GM12873 (cell line): Measurements from ENCODE around the gene PKNOX2.

ENCODE experiments used
- TF ChIP-seq, protein P1 (sequence below): IDR thresholded peaks from 2 replicates; pipeline ENCODE4 v1.5.1; 2012; ENCODE audit warnings: low read depth, mild to moderate bottlenecking, moderate library complexity, low read length, control low read depth; ENCODE audit not compliant: insufficient read depth; ENCODE audit errors: missing control alignments

The PKNOX2 gene

DNA sequence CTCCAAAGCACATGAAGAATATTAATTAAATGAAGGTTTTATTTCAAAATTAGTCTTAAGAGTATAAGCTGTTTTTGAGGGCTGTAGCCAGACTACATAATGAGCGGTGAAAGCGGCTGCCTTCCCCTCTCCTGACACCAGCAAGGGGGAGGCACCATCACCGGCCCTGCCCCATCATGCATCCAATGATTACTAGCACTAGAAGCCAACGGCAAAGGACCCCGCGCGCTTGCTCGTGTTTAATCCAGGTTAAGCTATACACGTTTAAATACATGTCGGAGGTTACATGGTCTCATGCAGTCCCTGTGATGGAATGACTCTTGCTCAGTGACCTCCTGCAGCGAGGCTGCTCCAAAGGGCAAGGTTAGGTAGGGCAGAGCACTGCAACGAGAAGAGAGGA is 281.2 kb downstream of the PKNOX2 start:
- TF ChIP-seq, protein P1, sequence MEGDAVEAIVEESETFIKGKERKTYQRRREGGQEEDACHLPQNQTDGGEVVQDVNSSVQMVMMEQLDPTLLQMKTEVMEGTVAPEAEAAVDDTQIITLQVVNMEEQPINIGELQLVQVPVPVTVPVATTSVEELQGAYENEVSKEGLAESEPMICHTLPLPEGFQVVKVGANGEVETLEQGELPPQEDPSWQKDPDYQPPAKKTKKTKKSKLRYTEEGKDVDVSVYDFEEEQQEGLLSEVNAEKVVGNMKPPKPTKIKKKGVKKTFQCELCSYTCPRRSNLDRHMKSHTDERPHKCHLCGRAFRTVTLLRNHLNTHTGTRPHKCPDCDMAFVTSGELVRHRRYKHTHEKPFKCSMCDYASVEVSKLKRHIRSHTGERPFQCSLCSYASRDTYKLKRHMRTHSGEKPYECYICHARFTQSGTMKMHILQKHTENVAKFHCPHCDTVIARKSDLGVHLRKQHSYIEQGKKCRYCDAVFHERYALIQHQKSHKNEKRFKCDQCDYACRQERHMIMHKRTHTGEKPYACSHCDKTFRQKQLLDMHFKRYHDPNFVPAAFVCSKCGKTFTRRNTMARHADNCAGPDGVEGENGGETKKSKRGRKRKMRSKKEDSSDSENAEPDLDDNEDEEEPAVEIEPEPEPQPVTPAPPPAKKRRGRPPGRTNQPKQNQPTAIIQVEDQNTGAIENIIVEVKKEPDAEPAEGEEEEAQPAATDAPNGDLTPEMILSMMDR, result no peak

DNA sequence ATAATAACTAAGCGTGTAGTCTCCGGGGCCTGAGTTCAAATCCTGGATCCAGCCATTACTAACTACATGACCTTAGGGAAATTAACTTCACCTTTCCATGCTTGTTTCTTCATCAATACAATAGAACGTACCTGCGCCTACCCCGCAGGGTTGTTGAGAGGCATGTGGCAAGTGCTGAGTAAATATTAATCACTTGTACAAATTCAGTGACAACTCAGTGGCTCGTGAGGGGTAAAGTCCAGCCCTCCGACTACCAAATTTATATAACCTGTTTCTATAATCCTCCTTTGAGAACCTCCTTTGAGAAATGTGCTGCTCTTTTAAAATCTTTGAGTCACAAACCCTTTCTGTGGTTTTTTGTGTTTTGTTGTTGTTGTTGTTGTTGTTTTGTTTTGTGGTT is 281.7 kb downstream of the PKNOX2 start:
- TF ChIP-seq, protein P1, result no peak

DNA sequence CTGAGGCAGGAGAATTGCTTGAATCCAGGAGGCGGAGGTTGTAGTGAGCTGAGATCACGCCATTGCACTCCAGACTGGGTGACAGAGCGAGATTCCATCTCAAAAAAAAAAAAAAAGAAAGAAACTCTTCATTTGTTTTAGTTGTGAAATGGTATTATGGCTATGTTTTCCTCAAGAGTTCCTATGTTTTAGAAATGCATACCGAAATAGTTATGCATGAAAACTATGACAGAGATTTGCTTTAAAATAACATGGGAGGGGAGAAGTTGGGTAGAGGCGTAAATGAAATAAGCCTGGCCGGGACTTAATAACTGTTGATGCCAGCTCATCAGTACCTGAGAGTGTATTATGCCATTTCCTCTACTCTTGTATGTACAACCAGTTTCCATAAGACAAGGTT is 283.2 kb downstream of the PKNOX2 start:
- TF ChIP-seq, protein P1, result no peak

DNA sequence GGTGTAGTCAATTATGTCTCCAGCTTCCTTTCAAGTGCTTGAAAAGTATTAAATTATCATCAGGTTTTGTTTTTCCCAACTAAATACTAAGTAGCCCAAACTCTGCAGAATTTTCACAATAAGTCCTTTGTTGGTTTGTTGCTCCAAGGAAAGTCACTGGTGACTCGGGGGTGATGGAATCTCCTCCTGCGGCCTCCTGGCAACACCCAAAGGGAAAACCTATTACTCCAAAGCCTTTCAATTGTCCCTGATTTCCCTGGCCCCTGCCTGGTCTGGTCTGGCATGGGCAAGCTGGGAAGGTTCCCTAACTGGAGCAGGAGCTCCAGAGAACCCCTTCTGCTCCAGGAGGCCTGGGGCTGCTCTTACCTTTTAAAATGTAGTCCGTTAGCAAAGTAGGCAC is 283.6 kb downstream of the PKNOX2 start:
- TF ChIP-seq, protein P1, result no peak

DNA sequence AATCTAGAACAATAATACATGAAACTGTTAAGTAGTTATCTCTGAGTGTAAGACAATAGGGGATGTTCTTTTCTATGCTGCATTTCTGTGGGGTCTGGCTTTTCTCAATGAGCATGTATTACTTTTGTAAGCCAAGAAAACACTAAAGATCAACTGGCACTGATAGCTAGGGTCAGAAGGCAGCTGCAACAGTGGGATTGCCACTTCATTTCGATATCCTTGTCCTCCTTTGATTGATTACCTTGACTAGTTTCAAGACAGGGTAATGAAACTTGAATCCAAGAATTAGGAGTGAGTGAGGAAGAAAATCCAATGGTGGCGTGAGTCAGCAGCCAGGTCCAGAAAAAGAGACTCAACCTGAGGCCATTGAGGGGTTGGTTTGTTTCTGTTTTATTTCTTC is 285.0 kb downstream of the PKNOX2 start:
- TF ChIP-seq, protein P1, result no peak

DNA sequence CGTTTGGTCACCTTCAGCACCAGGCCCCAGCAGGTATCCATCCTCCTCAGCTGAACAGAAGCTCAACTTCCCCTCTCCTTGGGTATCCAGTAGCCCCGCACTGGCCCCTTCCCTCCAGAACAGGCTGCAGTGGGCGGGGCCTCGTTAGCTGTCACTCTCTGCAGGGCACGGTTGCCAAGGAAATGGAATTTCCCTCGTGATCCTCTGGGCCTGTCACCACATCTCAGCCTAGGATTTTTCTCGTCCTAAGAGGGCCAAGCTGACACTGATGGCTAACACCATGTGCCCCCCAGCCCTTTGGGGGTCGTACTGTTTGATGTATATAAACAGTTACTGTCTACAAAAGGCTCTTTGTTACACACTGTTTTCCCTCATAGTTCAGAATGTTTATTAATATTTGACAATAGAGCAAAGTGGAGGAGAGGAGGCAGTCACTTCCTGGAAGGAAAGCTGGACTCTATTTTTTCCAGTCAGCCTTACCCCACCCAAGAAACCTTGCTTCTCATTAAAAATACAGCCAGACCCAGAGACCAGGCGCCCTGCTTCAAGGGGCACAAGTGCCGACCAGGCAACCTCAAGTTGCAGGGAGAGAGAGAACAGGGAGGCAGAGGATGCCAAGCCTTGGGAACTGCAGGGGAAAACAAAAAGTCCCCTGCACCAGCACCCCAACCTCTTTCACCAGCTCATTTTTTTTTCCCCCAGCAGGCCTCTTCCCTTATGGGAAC is 287.0 kb downstream of the PKNOX2 start:
- TF ChIP-seq, protein P1, result no peak

DNA sequence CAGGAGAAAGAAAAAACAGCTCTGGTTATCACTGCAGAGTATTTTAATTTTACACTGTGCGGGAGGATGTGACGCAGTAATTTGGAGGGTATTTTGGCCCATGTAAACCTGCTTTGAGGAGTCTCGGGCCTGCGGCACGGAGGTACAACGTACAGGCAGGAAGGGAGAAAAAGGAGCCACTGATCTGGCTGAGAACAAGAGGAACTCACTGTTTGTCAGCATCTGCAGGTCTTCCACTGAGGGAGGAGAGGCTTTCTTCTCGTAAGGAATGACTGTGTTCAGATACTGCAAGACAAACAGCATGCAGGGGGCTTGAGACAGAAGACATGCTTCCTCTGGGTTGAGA is 287.5 kb downstream of the PKNOX2 start:
- TF ChIP-seq, protein P1, result no peak

DNA sequence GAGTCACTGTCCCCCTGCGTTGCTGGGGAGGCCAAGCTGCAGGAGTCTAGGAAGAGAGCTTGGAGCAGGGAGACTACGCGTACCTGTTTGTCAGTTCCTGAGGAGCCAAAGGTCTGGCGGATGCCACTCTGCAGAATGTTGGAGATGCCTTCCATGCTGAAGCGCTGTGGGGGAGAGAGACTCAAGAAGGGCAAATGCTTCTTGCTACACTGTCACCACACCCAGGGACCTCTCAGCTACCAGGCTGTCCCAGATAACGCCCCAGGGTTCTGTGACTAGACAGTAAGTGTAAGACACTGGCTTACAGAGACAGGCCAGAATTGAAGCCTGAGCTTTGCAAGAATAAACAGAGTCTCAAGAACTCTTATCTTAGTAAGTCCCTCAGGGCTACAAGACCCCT is 289.5 kb downstream of the PKNOX2 start:
- TF ChIP-seq, protein P1, result no peak
